Activated CD8-positive, alpha-beta memory T cell treated with anti-CD3 and anti-CD28 coated beads for 48 hours (primary cell): Measurements from ENCODE around the gene LRCH1.
A peak's percentile ranks its signal among the peaks of the same experiment; 100 is the strongest.

Source experiments
- DNase-seq, 3 experiments: peaks; one replicate each; pipeline ENCODE4 v3.0.0-alpha.2; 2020; ENCODE audit warnings: low read depth in 2 of 3, low spot score in 2 of 3

The LRCH1 gene

DNA sequence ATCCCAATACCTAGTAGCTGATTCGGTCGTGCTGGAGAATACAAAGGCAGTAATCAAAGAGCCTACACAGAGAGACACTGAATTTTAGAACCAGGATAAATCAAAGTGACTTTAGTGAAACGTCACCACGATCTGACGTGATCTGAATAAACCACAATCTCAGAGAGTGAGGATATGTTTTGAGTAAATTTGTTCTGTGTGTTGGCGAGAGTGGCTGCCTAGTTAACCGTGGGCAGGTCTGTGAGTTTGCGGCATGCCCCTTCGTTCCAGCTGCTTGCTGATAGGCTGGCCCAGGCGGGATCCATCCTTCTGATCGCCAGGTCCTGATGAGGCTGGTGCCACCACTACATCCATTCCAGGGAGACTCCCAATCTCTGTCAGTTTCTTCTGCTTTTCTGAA is 40.4 kb downstream of the LRCH1 start:
- DNase-seq, result peak in 1 of 3 experiments; percentile 15

DNA sequence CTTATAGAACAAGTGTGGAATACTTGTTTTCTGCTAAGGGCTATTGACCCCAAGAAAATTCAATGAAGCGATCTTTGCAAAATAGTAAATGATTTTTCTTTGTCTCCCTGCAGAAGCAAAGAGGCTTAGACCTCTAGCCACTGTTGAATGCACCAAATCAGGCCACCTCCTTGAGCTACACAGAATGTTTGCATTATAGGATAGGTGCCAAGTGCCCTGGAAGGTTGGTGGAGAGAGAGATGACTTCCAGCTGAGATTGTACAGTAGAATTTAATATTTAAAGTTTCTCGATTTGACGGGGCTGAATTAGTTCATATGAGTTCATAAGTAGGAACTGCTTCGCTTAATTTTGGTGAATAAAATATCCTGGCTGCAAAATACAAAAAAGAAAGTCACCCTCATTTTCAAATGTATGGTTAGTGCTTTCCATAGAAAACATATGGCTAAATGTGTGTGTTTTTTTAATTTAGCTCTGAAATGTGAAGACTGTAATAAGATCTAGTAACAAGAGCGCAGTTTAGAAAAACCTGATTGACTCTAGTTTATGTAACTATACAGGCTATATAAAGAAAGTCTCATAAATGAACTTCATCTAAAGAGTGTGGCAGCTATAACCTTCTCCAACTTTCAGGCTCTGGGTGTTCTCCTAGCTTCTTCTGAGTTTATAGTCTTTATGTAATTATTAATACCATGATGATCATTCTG is 41.6 kb downstream of the LRCH1 start:
- DNase-seq, result no peak

DNA sequence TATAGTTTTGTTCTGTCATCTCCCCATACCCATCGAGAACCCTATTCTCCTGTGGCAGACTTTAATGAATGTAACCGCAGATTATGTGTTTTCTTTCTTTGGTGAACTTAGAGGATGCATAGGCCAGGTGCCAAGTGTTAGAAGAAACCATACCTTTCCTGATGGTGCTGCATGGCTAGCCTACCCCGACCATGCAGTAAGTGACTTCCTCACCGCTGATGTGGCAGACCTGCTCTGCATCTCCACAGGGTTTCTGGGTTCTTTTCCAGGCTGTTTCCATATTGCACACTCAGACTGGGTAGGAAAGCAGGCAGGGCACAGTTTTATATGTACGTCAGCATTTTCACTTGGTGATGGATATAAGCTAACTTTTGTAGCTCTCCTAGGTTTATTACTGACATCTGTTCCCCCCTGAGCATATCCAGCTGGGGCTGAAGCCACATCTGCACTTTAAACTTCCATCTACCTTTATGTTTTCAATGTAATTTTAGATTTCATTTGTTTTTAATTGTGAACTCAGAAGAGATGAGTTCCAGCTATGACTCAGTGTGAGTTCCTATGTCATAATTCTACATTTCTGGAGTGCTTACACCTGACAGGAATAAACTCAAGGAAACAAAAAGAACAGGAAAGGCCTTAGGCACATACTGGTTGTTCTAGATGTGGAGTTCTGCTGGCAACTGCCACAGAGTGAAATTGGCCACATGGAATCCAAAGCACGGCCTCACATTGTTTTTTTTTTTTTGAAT is 42.3 kb downstream of the LRCH1 start:
- no peak for DNase-seq

DNA sequence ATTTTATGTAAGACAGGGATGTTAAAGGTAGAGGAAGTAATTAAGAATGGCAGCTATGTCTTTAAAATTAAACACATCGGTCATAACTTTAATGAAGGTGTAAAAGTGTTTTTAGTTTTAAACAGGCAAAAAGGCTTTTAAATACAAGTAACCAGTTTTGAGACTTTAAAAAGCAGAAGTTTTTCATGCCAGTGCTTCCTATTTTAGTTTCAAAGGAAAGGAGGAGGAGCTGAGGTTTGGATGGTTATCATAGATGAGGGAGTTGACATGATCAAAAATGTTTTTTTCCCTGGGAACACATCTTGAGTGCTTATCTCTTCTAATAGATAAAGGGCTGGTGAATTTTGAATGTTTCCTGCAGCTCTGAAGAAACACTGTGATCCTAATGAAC is 42.9 kb downstream of the LRCH1 start:
- no peak for DNase-seq

DNA sequence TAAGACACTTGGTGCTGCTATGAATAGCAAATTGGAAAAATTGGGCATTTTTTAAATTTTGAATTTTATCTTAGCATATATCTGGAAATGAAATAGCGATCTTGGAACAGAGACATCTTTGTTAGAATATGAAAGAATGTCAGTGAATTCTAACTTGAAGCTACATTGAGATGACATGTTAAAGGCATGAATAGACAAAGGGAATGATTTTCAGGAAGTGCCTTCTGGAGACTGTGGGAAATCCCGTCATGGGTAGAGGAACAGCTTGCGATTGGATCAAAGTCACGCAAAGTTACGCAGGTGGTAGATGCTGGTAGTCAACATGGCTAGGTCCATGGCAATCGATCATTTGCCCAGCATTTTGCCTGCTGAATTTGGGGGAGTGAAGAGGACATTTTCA is 43.5 kb downstream of the LRCH1 start:
- no peak for DNase-seq

DNA sequence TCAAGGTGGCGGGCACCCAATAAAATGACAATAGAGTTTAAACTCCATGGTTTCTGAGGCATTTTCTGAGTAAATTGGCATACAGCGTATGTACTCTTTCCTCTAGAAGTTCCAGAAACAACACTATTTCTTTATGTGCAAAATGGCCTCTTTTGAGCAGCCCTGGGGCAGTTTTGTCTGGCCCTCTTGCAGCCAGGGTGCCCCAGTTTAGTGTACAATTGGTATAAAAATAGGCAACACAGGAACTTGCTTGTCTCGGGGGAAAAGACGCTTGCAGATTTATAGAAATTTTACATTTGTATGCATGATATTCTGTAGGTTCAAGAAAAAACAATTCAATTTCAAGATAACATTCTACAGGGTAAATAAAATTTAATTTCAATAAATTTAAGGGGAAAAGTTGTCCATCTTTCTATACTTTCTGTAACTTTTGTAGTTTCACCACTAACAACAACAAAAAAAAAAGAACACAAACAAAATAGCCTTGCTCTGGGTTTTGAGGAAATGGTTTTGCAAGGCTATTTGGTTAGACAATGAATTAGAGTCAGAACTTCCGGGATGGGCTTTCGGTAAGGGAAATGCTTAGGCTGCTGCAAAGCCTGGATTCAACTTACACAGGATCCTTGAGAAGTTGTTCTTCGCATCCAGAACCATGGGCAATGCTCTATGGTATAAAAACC is 45.3 kb downstream of the LRCH1 start:
- DNase-seq, result no peak

DNA sequence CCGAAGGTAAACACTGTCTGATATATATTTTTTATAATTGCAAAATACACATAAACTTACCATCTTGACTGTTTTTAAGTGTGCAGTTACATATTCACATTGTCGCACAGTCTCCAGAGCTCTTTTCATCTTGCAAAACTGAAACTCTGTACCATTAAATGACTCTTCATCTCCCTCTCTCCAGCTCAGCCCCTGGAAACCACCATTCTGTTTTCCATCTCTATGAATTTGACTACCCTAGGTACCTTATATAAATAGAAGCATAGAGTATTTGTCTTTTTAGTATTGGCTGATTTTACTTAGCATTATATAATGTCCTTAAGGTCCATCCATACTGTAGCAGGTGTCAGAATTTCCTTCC is 45.8 kb downstream of the LRCH1 start:
- DNase-seq, result no peak

DNA sequence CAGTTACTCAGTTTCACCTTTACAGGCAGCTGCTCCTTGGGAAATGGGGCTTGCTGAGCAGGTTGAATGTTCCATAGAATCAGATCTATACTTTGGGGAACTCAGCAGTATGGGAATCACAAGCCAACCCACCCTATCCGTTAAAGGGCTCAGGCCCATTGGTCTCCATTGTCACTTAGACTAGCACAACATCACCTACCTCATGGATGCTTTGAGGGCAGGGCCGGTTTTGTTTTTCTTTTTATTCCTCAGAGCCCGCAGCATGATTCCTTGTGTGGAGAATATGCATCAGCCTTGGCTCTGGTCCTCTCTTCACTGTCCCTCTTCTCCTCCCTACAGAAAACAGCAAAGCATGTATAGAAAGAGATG is 48.0 kb downstream of the LRCH1 start:
- no peak for DNase-seq

DNA sequence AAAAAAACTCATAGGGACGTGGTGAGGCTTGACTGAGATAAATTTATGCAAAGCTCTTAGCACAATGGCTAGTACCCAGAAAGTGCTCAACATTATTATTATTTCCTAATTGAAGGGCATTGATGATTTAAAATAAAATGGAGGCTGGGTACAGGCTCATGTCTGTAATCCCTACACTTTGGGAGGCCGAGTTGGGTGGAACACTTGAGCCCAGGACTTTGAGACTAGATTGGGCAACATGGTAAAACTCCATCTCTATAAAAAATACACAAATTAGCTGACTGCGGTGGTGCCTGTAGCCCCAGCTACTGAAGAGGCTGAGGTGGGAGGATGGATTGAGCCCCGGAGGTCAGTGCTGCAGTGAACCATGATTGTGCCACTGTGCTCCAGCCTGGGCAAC is 49.6 kb downstream of the LRCH1 start:
- DNase-seq, result no peak

DNA sequence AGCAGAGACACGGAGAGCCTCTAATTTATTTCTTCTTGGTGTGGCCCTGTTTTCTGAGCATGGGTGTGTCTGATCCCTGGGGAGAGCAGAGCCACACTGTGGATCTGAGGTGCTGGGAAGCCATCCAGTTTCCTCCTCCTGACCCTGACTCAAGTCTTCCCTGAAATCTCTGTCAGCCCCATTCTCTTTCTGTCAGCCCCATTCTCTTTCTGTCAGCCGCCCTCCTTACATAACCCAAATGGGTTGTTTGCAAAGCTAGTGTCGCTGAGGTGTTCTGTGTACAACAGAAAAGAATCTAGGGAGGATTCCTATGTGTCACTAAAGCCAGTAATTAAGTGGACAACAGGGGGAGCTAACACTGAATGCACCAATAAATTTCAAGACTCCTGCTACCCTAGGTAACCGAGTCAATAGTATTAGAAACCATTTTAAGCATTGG is 50.2 kb downstream of the LRCH1 start:
- no peak for DNase-seq

DNA sequence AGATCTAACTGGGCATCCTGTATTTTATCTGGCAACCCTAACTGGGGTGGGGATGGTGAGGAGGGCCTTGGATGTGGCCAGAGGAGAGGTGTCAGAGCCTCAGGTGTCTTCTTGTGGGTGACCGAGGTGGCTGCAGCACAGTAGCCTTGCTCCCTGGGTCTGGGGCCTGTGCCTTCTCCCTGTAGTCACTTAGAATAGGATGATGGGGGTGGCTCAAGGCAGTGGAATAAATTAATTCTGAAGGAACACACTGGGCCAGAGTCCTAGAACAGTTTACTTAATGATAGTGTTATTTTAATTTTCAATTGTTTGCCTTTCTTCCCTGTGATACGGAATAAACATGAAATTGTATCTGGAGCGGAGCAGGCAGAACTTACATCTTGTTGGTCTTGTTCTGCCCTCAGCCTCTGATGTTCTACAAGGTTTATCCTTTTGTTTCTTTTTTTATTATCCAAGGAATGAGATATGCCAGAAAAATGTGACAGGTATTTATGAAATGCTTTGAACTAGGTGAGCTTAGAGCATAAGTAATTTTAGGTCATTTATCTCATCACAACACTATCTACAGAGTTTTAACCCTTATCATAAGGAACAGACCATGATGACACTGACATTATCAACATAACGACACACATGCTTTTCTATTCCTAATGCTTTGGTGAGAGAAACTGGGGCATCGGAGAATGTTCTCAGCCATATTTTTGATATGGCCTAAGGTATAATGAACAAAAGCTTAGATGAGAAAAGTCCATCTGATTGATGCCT is 51.4 kb downstream of the LRCH1 start:
- no peak for DNase-seq

DNA sequence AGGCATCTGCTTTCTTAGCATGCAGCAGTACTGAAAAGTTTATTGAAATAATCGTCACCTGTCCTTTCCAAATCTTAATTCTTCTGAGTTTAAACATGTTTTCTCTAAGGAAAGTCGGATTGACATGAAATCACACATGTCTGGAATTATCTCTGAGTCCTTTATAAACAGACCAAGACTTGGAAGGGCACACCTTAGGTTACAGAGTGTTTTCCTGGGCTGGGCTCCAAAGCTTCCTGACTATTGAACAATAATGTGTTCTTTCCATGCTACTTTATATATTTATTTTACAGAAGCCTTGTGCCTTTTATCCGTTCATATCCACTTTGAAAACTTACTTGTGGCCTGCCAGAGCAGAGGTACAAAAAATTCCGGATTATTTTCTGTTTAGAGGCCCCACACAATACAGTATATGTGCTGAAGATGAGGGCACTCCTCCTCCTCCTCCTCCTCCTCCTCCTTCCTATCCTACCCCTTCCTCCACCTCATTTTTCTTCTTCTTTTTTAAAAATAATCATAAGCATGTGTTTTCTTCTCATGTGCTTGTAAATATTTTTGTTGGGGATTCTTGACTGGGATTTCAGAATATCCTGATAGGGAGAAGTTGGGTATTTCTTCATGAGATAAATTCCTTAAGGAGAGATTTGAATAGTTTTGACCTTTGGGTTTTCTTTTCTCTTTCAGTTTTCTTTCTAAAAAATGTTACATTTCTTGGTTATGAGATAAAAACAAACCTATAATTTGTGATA is 52.3 kb downstream of the LRCH1 start:
- DNase-seq, result no peak

DNA sequence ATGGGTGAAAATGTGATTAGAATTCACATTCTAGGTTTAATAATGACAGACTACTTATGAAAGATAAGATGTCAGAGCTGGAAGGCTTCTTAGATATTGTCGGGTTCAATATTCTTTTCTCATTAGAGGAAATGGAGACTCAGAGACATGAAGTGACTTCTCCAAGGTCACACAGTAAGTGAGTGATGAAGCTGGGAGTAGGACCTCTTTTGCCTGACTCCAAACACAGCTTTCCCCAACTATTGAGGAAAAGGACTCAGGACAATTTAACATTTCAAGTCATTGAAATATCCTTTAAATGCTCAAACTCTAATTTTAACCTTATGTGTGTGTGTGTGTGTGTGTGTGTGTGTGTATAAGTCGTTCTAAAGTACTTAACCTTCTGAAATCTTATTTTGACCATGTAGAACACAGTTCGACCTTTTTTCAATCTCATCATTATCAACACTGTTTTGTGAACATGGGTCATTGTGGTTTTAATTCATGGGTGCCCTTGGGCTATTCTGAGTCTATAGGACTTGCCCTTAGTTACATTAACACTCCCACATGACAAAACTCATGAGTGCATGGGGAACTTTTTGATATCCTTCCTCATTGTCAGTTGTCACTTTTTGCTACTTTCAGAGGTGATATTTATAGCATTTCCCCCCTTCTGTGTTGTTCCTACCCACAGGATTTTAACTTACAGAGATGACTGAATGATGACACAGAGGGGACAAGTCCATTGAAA is 53.0 kb downstream of the LRCH1 start:
- DNase-seq, result no peak

DNA sequence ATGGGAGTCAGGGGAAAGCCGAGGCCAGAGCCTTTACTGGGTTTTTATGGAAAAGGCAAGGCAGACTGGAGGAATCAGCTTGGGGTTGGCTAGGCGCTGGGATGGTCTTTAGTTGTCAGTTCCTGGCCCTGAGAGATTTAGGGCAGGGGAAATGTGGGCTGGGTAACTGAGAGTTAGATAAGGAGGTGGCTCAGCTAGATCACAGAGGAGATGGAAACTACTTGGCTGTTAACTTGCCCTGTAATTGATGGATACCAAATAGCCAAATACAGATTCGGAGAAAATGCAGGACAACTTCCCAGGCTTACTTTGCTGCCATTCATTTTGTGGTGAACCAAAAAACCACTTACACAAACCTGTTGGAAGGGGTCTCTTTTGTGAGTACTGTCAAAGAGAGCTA is 54.0 kb downstream of the LRCH1 start:
- DNase-seq, result no peak

DNA sequence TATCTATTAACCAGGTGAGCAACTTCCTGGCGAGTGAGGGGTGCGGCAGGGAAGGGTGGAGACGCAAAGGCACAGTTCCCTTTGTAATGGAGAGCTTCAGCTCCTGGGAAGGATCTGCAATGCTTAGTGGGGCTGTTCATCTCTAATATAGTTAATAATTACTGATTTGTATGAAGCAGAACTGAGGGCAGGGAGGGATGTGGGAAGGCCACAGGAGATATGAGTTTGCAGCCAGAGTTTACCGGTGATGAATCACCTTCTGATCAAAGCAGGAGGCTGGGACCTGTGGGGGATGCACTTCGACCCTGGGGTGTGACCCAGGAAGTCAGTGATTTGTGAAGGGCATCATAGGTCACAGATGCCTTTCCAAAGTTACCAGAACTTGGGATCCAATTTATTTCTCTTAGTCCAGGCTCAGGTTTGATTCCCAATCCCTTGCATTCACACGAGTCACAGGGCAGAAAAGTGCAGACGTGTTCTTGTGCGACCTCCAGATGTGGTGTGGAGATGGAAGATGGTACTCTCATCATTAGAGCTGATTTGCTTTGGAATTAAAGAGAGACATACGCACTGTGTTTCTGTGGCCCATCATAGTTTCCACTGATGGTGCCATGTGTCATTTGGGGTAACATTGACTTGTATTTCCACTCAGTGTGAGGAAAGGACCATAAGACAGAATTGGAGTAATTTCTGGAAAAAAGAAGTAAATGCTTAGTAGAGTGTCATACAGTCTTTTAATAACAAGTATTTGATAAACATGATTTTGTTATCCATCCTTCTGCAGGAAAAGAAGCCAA is 55.0 kb downstream of the LRCH1 start:
- DNase-seq, result no peak

DNA sequence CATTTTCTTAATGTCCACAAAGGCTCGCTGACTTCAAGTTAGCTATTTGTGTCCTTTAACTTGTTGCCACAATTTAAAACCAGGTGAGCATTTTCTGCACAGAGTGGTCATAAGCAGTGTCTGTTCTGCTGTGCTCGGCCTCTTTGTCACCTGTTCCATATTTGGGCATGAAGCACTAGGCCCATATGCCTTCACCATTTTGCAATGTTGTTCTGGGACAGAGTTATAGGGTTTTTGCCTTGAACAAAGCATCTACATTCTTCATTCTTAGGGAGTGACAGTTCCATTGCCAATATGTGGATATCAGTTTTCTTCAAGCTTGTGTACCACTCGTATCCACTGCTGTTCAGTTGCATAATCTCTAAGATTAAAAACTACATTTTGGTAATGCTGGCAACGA is 56.1 kb downstream of the LRCH1 start:
- no peak for DNase-seq

DNA sequence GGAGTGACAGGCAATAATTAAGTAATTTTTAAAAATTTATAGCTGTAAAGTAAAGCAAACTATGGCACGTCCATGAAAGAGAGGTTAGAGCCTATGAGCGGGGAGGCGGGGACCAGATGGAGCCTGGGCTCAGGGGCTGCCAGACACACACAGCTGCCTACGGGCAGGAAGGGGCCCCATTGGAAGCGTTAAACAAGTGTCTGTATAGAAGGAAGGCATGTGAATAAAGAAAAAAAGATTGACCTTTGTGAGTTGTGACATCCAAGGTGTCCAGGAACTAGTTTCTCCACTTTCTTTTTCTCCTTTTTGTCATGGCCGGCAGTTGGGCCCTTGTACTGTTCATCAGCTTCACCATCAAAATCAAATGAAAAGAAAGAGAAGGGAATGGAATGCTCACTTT is 56.8 kb downstream of the LRCH1 start:
- no peak for DNase-seq

DNA sequence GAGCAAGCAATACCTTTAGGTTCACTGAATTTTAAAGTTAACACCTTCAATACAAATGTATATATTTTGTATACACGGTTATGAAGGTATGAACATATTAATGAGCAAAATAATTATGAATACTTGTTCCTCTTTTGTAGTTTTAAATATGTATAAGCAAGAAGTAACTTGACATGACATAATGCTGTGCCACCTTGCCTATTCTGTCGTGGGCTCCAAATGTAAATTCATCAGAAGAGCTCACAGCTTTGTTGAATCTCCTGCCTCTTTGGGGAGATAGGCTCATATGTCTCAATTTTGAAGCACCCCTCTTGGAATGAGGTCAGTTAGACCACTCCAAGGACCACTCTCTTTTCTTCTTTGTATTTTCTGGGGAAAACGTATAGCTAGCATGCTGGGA is 59.3 kb downstream of the LRCH1 start:
- no peak for DNase-seq

DNA sequence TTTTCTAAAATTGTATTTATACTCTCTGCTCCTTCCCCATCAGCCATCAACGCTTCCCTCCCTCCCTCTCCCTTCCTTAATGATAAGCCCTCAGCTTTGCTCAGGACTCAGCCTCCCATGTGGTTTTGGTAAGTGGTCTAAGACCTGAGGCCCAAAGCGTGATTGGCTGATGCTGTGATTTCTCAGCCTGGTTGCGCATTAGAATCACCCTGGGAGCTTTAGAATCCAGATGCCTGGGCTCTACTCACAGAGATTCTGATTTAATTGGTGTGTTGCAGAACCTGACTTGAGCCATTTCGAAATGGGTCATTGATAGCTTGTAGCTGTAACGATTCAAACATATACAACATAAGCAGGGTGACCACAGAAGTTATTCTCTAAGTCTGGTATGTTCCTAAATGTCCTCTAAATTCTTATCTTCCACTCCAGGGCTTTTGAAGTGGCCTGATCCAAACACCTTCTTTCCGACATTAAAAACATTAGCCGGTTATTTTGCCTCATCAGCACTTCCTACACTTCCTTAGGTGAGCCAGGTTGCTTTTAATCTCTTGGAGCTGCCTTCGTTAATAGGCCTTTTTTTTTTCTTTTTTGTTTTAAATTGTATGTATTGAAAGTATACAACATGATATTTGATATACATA is 60.6 kb downstream of the LRCH1 start:
- DNase-seq, result no peak
